ENCODE results near the gene HS2ST1.

HS2ST1 gene

GRCh38 chr1:87140831-87141540, 226.6 kb downstream of the HS2ST1 start:
- DNase-seq (ENCODE audit: low read depth): no peak

GRCh38 chr1:87141556-87141955, 227.1 kb downstream of the HS2ST1 start:
- no peak for DNase-seq (ENCODE audit: low read depth)

- DNase-seq (ENCODE audit: low read depth): no peak
Observed at GRCh38 chr1:87143413-87144135, 229.1 kb downstream of the HS2ST1 start.

GRCh38 chr1:87144316-87144895, 230.0 kb downstream of the HS2ST1 start:
- DNase-seq (ENCODE audit: low read depth): no peak

GRCh38 chr1:87144981-87145380, 230.5 kb downstream of the HS2ST1 start:
- DNase-seq (ENCODE audit: low read depth): no peak

GRCh38 chr1:87146538-87146937, 232.1 kb downstream of the HS2ST1 start:
- DNase-seq (ENCODE audit: low read depth): no peak

GRCh38 chr1:87146986-87147385, 232.6 kb downstream of the HS2ST1 start:
- DNase-seq (ENCODE audit: low read depth): no peak

GRCh38 chr1:87147851-87148250, 233.4 kb downstream of the HS2ST1 start:
- no peak for DNase-seq (ENCODE audit: low read depth)

GRCh38 chr1:87148661-87149060, 234.2 kb downstream of the HS2ST1 start:
- no peak for DNase-seq (ENCODE audit: low read depth)

- no peak for DNase-seq (ENCODE audit: low read depth)
Observed at GRCh38 chr1:87149241-87150041, 235.0 kb downstream of the HS2ST1 start.

GRCh38 chr1:87150143-87150542, 235.7 kb downstream of the HS2ST1 start:
- no peak for DNase-seq (ENCODE audit: low read depth)

GRCh38 chr1:87151500-87152421, 237.3 kb downstream of the HS2ST1 start:
- no peak for DNase-seq (ENCODE audit: low read depth)

GRCh38 chr1:87154384-87154783, 239.9 kb downstream of the HS2ST1 start:
- no peak for DNase-seq (ENCODE audit: low read depth)

GRCh38 chr1:87155170-87155569, 240.7 kb downstream of the HS2ST1 start:
- no peak for DNase-seq (ENCODE audit: low read depth)

GRCh38 chr1:87155648-87156047, 241.2 kb downstream of the HS2ST1 start:
- no peak for DNase-seq (ENCODE audit: low read depth)

GRCh38 chr1:87156124-87156523, 241.7 kb downstream of the HS2ST1 start:
- DNase-seq (ENCODE audit: low read depth): no peak

GRCh38 chr1:87159378-87159915, 245.0 kb downstream of the HS2ST1 start:
- DNase-seq (ENCODE audit: low read depth): no peak
